ENCODE results near the gene COMT. TPM values are rescaled to one million over a fixed set of nuclear protein-coding genes. Genes with fewer than 3 reads are reported as not detected.

COMT gene
- total RNA-seq, 1 experiment from 2014 or later: 96.0 TPM

DNA sequence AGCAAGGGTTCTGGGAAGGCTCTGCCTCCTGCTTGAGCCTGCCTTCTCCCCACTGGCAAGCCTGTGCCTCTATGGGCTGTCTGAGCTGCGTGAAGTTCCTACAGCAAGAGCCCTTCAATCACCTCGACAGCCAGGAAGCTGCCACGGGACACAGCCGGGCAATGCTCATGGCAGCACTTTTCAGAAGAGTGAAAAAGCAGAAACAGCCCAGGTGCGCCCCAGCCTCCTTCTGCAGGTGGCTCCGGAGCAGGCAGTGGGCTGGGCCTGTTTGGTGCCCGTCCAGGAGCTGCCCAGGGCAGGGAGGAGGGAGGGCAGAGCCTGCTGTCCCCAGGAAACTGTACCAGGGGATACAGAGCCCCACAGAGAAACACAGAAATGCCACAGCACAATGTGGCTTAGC, 24.6 kb upstream of the COMT start:
- Mint-ChIP-seq H3K27me3 (ENCODE audit: insufficient read depth, unreplicated experiment) (no peaks in the 10 kb centered on the region), H3K4me3 (ENCODE audit: unreplicated experiment) (no peak overlapping the region), H3K36me3 (ENCODE audit: insufficient read depth, unreplicated experiment) (peaks cover 33% of the 10 kb centered on the region), H3K4me1 (ENCODE audit: low read depth, unreplicated experiment) (no peaks in the 10 kb centered on the region), H3K27ac (ENCODE audit: unreplicated experiment) (no peak overlapping the region), H3K9me3 (ENCODE audit: unreplicated experiment) (no peaks in the 10 kb centered on the region)
- Histone ChIP-seq H3K4me3 (ENCODE audit: low read depth, low read length) (no peak overlapping the region), H3K36me3 (ENCODE audit: control insufficient read depth, insufficient read depth, low read length) (no peaks in the 10 kb centered on the region), H3K27me3 (replicated peaks; ENCODE audit: control insufficient read depth, insufficient read depth, low read length) (no peaks in the 10 kb centered on the region), H3K9me3 (no peaks in the 10 kb centered on the region), H3K4me1 (no peaks in the 10 kb centered on the region)
- intact Hi-C loops (cut with micrococcal nuclease; ENCODE audit: unreplicated experiment): no loop called here
- DNase-seq: no peak
- ChIA-PET CTCF (interaction anchor here (1.1 kb wide), 1 partner anchor 187 kb away, joined by 3 read pairs; no protein-coding TSS in a partner anchor), POLR2A (no interaction called here)
- BruUV-seq (replicated peaks): no TSS peak
- TF ChIP-seq CTCF (IDR thresholded peaks at IDR 0.05; ENCODE audit: insufficient read depth in 1 of 2, low read depth in 1 of 2, low read length in 1 of 2, severe bottlenecking in 1 of 2, unreplicated experiment in 1 of 2): no peak

DNA sequence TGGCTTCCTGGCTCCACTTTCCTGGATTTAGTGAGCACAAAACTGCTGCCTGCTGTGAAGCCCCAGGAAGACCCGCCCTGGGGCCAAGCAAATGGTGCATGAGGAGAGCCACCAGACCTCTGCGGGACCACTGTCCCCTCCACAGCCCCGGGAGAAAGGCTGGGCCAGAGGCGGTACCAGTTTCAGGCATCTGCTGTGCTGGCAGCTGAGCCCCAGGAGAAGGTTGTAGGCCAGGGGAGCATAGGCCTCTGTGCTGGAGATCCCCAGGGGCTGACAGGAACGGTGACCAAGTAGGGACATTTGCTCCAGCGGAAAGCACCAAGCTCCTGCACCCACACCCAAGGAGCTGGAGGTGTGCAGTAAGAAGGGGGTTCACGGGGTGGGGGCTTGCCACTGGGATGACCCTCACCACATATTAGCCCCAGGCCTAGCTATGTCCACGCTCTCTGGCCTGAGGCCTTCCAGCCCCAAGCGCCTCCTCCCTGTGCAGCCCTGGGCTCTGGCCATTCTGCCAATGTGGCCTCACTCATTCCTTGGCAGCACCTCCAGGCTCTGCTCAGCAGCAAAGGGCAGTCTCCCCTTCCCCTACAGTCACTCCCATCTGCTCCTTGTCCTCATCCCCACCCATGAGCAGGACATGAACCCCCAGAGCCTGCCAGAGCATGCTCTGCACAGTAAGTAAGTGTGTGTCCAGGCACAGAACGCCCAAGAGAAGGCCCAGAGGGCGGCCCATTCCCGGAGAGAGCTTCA, 24.0 kb upstream of the COMT start:
- intact Hi-C loops (cut with micrococcal nuclease; ENCODE audit: unreplicated experiment): no loop called here
- TF ChIP-seq CTCF (IDR thresholded peaks at IDR 0.05; ENCODE audit: insufficient read depth in 1 of 2, low read depth in 1 of 2, low read length in 1 of 2, severe bottlenecking in 1 of 2, unreplicated experiment in 1 of 2): no peak
- Histone ChIP-seq H3K9me3 (no peaks in the 10 kb centered on the region), H3K4me1 (no peaks in the 10 kb centered on the region), H3K36me3 (ENCODE audit: control insufficient read depth, insufficient read depth, low read length) (no peaks in the 10 kb centered on the region), H3K4me3 (ENCODE audit: low read depth, low read length) (no peak overlapping the region), H3K27me3 (replicated peaks; ENCODE audit: control insufficient read depth, insufficient read depth, low read length) (no peaks in the 10 kb centered on the region)
- Mint-ChIP-seq H3K9me3 (ENCODE audit: unreplicated experiment) (no peaks in the 10 kb centered on the region), H3K36me3 (ENCODE audit: insufficient read depth, unreplicated experiment) (peaks cover 33% of the 10 kb centered on the region), H3K4me3 (ENCODE audit: unreplicated experiment) (no peak overlapping the region), H3K27me3 (ENCODE audit: insufficient read depth, unreplicated experiment) (no peaks in the 10 kb centered on the region), H3K27ac (ENCODE audit: unreplicated experiment) (no peak overlapping the region), H3K4me1 (ENCODE audit: low read depth, unreplicated experiment) (no peaks in the 10 kb centered on the region)
- DNase-seq: no peak
- POLR2A ChIA-PET: no interaction called here
- no TSS peak for BruUV-seq (replicated peaks)
- CTCF ChIA-PET: no interaction called here

DNA sequence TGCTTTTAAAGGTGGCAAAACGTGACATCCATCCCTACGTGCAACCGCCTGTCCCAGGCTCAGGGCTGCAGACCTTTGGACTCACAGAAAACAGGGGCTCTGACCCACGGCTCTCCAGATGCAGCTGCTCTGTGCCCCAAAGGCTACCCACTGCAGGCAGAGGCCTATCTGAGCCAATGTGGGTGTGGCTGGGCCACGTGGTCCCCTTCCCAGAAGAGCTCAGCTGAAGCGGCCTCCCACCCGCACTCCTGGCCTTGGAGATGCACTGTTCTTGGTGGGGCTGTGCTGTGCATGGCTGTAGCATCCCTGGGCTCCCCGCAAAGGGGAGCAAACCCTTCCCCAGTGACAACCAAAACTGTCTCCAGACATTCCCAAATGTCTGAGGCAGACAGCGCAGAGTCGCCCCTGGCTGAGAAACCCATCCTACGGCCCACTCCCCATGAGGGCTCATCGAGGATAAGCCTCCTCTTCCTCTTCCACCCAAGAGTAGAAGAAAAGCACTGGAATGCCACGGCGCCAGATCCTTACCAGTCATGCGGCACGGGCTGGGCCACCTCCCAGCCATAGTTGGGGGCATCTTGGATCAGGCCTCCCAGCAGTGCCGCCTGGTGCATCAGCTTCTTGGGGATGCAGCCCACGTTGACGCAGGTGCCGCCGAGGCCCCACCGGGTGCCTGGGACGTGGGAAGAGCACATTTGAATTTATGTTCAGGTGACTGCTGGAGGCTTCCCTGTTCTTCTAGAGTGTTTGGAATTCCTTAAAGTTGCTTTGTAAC, 23.1 kb upstream of the COMT start:
- Mint-ChIP-seq H3K9me3 (ENCODE audit: unreplicated experiment) (no peaks in the 10 kb centered on the region), H3K27ac (ENCODE audit: unreplicated experiment) (no peak overlapping the region), H3K27me3 (ENCODE audit: insufficient read depth, unreplicated experiment) (no peaks in the 10 kb centered on the region), H3K36me3 (ENCODE audit: insufficient read depth, unreplicated experiment) (peaks cover 27% of the 10 kb centered on the region), H3K4me1 (ENCODE audit: low read depth, unreplicated experiment) (no peaks in the 10 kb centered on the region), H3K4me3 (ENCODE audit: unreplicated experiment) (no peak overlapping the region)
- no peaks in the 10 kb centered on the region for H3K36me3 ChIP-seq (ENCODE audit: control insufficient read depth, insufficient read depth, low read length)
- no peak overlapping the region for H3K4me3 ChIP-seq (ENCODE audit: low read depth, low read length)
- no TSS peak for BruUV-seq (replicated peaks)
- CTCF ChIA-PET: no interaction called here
- no peaks in the 10 kb centered on the region for H3K27me3 ChIP-seq (replicated peaks; ENCODE audit: control insufficient read depth, insufficient read depth, low read length)
- no peaks in the 10 kb centered on the region for H3K9me3 ChIP-seq
- intact Hi-C loops (cut with micrococcal nuclease; ENCODE audit: unreplicated experiment): no loop called here
- no peak for DNase-seq
- TF ChIP-seq CTCF (IDR thresholded peaks at IDR 0.05; ENCODE audit: insufficient read depth in 1 of 2, low read depth in 1 of 2, low read length in 1 of 2, severe bottlenecking in 1 of 2, unreplicated experiment in 1 of 2): no peak
- POLR2A ChIA-PET: no interaction called here
- no peaks in the 10 kb centered on the region for H3K4me1 ChIP-seq

Measured in Caco-2 (cell line).